GM23338 (cell line): ENCODE data around the gene C11orf42. TPM values are rescaled to one million over a fixed set of nuclear protein-coding genes. Genes with fewer than 3 reads are reported as not detected.

Experiments used
- ATAC-seq: fragments of 200-7000 bp; cut with Tn5 transposase; 3 replicates; pipeline ENCODE4 v1.9.1; 2020
- DNase-seq: peaks from one replicate; pipeline ENCODE4 v3.0.0-alpha.2; 2015; ENCODE audit warnings: low spot score
- H2AFZ ChIP-seq: fragments of 200-600 bp; sonication (generic); 2 replicates; pipeline ENCODE4 v1.8.0; 2016; ENCODE audit warnings: antibody characterized with exemption, mild to moderate bottlenecking, moderate library complexity
- H3F3A ChIP-seq: fragments of 200-600 bp; sonication (generic); replicated peaks from 2 replicates; pipeline ENCODE4 v1.8.0; 2017; ENCODE audit warnings: antibody characterized with exemption, mixed run types, low read depth
- H3K27ac ChIP-seq: fragments of 200-600 bp; sonication (generic); 2 replicates; pipeline ENCODE4 v1.6.1; 2016; ENCODE audit warnings: low read depth
- H3K27me3 ChIP-seq: fragments of 200-600 bp; sonication (generic); 2 replicates; pipeline ENCODE4 v1.8.0; 2016; ENCODE audit warnings: mild to moderate bottlenecking, mixed run types, moderate library complexity; ENCODE audit not compliant: insufficient read depth
- H3K36me3 ChIP-seq: fragments of 200-600 bp; sonication (generic); 2 replicates; pipeline ENCODE4 v1.8.0; 2016; ENCODE audit warnings: mild to moderate bottlenecking; ENCODE audit not compliant: insufficient read depth
- H3K4me1 ChIP-seq: fragments of 200-600 bp; sonication (generic); 2 replicates; pipeline ENCODE4 v1.8.0; 2016; ENCODE audit warnings: mild to moderate bottlenecking, moderate library complexity; ENCODE audit not compliant: insufficient read depth
- H3K4me2 ChIP-seq: fragments of 200-600 bp; sonication (generic); 2 replicates; pipeline ENCODE4 v1.7.1; 2017; ENCODE audit warnings: mixed run types
- H3K4me3 ChIP-seq: fragments of 200-600 bp; sonication (generic); 2 replicates; pipeline ENCODE4 v1.6.1; 2016; ENCODE audit warnings: mixed run types
- H3K79me2 ChIP-seq: fragments of 200-600 bp; sonication (generic); replicated peaks from 2 replicates; pipeline ENCODE4 v1.8.0; 2017; ENCODE audit warnings: mild to moderate bottlenecking; ENCODE audit not compliant: insufficient read depth
- H3K9me2 ChIP-seq: fragments of 200-600 bp; sonication (generic); 2 replicates; pipeline ENCODE4 v1.8.0; 2017; ENCODE audit not compliant: insufficient read depth
- H4K20me1 ChIP-seq: fragments of 200-600 bp; sonication (generic); replicated peaks from 2 replicates; pipeline ENCODE4 v1.8.0; 2017; ENCODE audit warnings: mild to moderate bottlenecking; ENCODE audit not compliant: insufficient read depth
- H3K27ac Mint-ChIP-seq: 2 replicates; pipeline ENCODE4 v1.8.0; 2020; ENCODE audit warnings: inconsistent platforms, mild to moderate bottlenecking, moderate library complexity, mixed read lengths
- H3K27me3 Mint-ChIP-seq: 3 replicates; pipeline ENCODE4 v1.8.0; 2022; ENCODE audit warnings: low read depth, mild to moderate bottlenecking, moderate library complexity, mixed read lengths, inconsistent platforms; ENCODE audit not compliant: insufficient read depth, poor library complexity
- H3K36me3 Mint-ChIP-seq: 3 replicates; pipeline ENCODE4 v1.8.0; 2021; ENCODE audit warnings: low read depth, mild to moderate bottlenecking, inconsistent platforms, moderate library complexity, mixed read lengths
- H3K4me1 Mint-ChIP-seq: 3 replicates; pipeline ENCODE4 v1.8.0; 2020; ENCODE audit warnings: mild to moderate bottlenecking, inconsistent platforms, mixed read lengths
- H3K4me3 Mint-ChIP-seq: 3 replicates; pipeline ENCODE4 v1.8.0; 2021; ENCODE audit warnings: moderate library complexity, mild to moderate bottlenecking, inconsistent platforms, mixed read lengths
- H3K9me3 Mint-ChIP-seq: 3 replicates; pipeline ENCODE4 v1.8.0; 2020; ENCODE audit warnings: moderate library complexity, mild to moderate bottlenecking, inconsistent platforms, mixed read lengths
- CTCF ChIP-seq, 2 experiments: fragments of 200-600 bp in 1 of 2; sonication (generic) in 1 of 2; conservative IDR thresholded peaks; 2 replicates each; pipeline versions ENCODE4 v1.5.1 to v1.6.1; 2016 to 2017; ENCODE audit warnings: antibody characterized with exemption in 2 of 2, low read depth in 2 of 2, mild to moderate bottlenecking in 2 of 2, moderate library complexity in 1 of 2
- EZH2 ChIP-seq: fragments of 200-600 bp; sonication (generic); IDR thresholded peaks from one replicate; pipeline ENCODE4 v1.8.0; 2017; ENCODE audit warnings: antibody characterized with exemption, mild to moderate bottlenecking, low read depth; ENCODE audit not compliant: unreplicated experiment
- POLR2AphosphoS5 ChIP-seq: IDR thresholded peaks from 2 replicates; pipeline ENCODE4 v1.6.1; 2016; ENCODE audit warnings: antibody characterized with exemption, low read depth
- STAT1 ChIP-seq: IDR thresholded peaks from one replicate; pipeline ENCODE4 v1.6.1; 2016; ENCODE audit warnings: antibody characterized with exemption; ENCODE audit not compliant: unreplicated experiment
- ZNF331 ChIP-seq: fragments of 250-450 bp; sonication (Bioruptor Pico); IDR thresholded peaks from 2 replicates; pipeline ENCODE4 v1.5.0; 2020; ENCODE audit warnings: low read depth, mild to moderate bottlenecking, moderate library complexity
- ZNF462 ChIP-seq: fragments of 250-450 bp; sonication (Bioruptor Pico); IDR thresholded peaks from 2 replicates; pipeline ENCODE4 v1.5.0; 2020; ENCODE audit warnings: mild to moderate bottlenecking, moderate library complexity
- polyA plus RNA-seq: library from polyadenylated mRNA; unstranded; fragments of >200 nt; fragmentation: Nextera tagmentation; extraction: Ambion mirVana; gene quantifications from 2 replicates; pipeline ENCODE4 v1.2.1, GENCODE V29; 2016
- total RNA-seq: library from RNA; depleted of rRNA; stranded (reverse); fragments of >200 nt; shearing (Covaris generic); gene quantifications from 2 replicates; pipeline ENCODE4 v1.2.3, GENCODE V29; 2014

C11orf42 gene
- total and polyA plus RNA-seq, 2 experiments from 2014 or later, result not detected

GRCh38 chr11:6237266-6237665 lies 31.9 kb downstream of the C11orf42 start:
- no peak for TF ChIP-seq EZH2
- TF ChIP-seq ZNF462 (CRISPR knock-in tag), result no peak
- no peak for TF ChIP-seq ZNF331
- no peak for TF ChIP-seq STAT1
- TF ChIP-seq POLR2AphosphoS5, result no peak
- TF ChIP-seq CTCF (conservative IDR thresholded peaks at IDR 0.05; ENCODE audit: low read depth in 2 of 2), result no peak
- no peaks in the 10 kb centered on the region for H3F3A ChIP-seq
- H3K9me3 Mint-ChIP-seq, result no peaks in the 10 kb centered on the region

More at GRCh38 chr11:6237266-6237665, 31.9 kb downstream of the C11orf42 start:
- Mint-ChIP-seq H3K4me3 (no peak overlapping the region), H3K36me3 (no peaks in the 10 kb centered on the region), H3K27ac (no peak overlapping the region), H3K4me1 (peaks cover 6% of the 10 kb centered on the region), H3K27me3 (peaks cover 7% of the 10 kb centered on the region)
- no peak overlapping the region for H2AFZ ChIP-seq
- H3K79me2 ChIP-seq, result peaks cover 18% of the 10 kb centered on the region
- no peaks in the 10 kb centered on the region for H3K27me3 ChIP-seq
- peaks cover 3% of the 10 kb centered on the region; the same call in 1 of the 2 replicates for H3K4me1 ChIP-seq
- no peaks in the 10 kb centered on the region for H3K9me2 ChIP-seq
- H3K27ac ChIP-seq, result no peak overlapping the region
- no peak for ATAC-seq
- H3K4me2 ChIP-seq, result no peak overlapping the region
- no peaks in the 10 kb centered on the region for H3K36me3 ChIP-seq
- no peak for DNase-seq
- H3K4me3 ChIP-seq, result no peak overlapping the region
- peaks cover 14% of the 10 kb centered on the region for H4K20me1 ChIP-seq
